K562 (cell line): ENCODE data around the gene SCLT1. TPM values are rescaled to one million over a fixed set of nuclear protein-coding genes. Genes with fewer than 3 reads are reported as not detected.

Experiments
- ATAC-seq: fragments of 200-7000 bp; cut with Tn5 transposase; 3 replicates; pipeline ENCODE4 v1.9.1; 2020; ENCODE audit warnings: moderate library complexity
- BruUV-seq: library from RNA; stranded (reverse); fragments of 400-500 nt; replicated peaks from 2 replicates; lab custom pipeline; 2021; lab: Mats Ljungman, UMichigan
- CTCF ChIA-PET: fragments of 300-600 bp; formaldehyde crosslinking; extraction: SDS; loops from one replicate; lab custom pipeline; 2021; ENCODE audit warnings: low intra/inter-chr PET ratio; lab: Yijun Ruan, JAX
- POLR2A ChIA-PET: fragments of 300-600, 350-650 bp; sonication (Branson Sonifier 250); formaldehyde crosslinking; extraction: SDS; loops from one replicate; lab custom pipeline; 2021; ENCODE audit warnings: antibody characterized with exemption, inconsistent platforms; lab: Yijun Ruan, JAX
- DNase-seq, 4 experiments: peaks; one replicate each; pipeline versions ENCODE4 v3.0.0 to v3.0.0-alpha.2; 2011 to 2018; ENCODE audit warnings: low spot score in 3 of 4, mixed read lengths in 3 of 4; ENCODE audit errors: extremely low read depth in 1 of 4
- FAIRE-seq: peaks from 2 replicates; lab custom pipeline; 2011; peaks lifted over from hg19 to GRCh38; lab: Jason Lieb, UNC
- H2AFZ ChIP-seq: 2 replicates; pipeline ENCODE4 v1.6.0; 2011; ENCODE audit warnings: low read depth, low read length, control low read depth, inconsistent platforms
- H3K27ac ChIP-seq: fragments of 200-600 bp; 3 replicates; pipeline ENCODE4 v1.8.0; 2011; ENCODE audit warnings: low read depth, mild to moderate bottlenecking, control low read depth, inconsistent platforms, low read length, moderate library complexity, mixed read lengths; ENCODE audit errors: extremely low read depth
- H3K27me3 ChIP-seq, 2 experiments: fragments of 300-600 bp in 1 of 2; 2 replicates in 1 of 2; 3 replicates in 1 of 2; pipeline versions ENCODE4 v1.6.0 to v1.8.0; 2011; ENCODE audit warnings: inconsistent platforms in 2 of 2, low read length in 2 of 2, mild to moderate bottlenecking in 1 of 2, mixed read lengths in 1 of 2, moderate library complexity in 1 of 2; ENCODE audit not compliant: control insufficient read depth in 2 of 2, insufficient read depth in 2 of 2
- H3K36me3 ChIP-seq: fragments of 300-600 bp; 3 replicates; pipeline ENCODE4 v1.8.0; 2011; ENCODE audit warnings: mild to moderate bottlenecking, low read length, inconsistent platforms; ENCODE audit not compliant: control insufficient read depth, insufficient read depth
- H3K4me1 ChIP-seq, 2 experiments: fragments of 200-600 bp in 1 of 2; replicated peaks in 1 of 2; 2 replicates in 1 of 2; 3 replicates in 1 of 2; pipeline versions ENCODE4 v1.5.1 to v1.8.0; 2011; ENCODE audit warnings: inconsistent platforms in 2 of 2, low read length in 2 of 2, mild to moderate bottlenecking in 1 of 2, mixed read lengths in 1 of 2, moderate library complexity in 1 of 2; ENCODE audit not compliant: control insufficient read depth in 2 of 2, insufficient read depth in 2 of 2
- H3K4me2 ChIP-seq: 2 replicates; pipeline ENCODE4 v1.6.1; 2011; ENCODE audit warnings: low read length, control low read depth, inconsistent platforms, mixed read lengths; ENCODE audit not compliant: insufficient read depth
- H3K4me3 ChIP-seq: fragments of 200-600 bp; sonication (generic), shearing (Covaris generic); 2 replicates; pipeline ENCODE4 v1.5.1; 2016; ENCODE audit warnings: control low read depth, inconsistent platforms
- H3K79me2 ChIP-seq: fragments of 200-600 bp; 3 replicates; pipeline ENCODE4 v1.8.0; 2011; ENCODE audit warnings: low read length, inconsistent platforms; ENCODE audit not compliant: control insufficient read depth, insufficient read depth
- H3K9ac ChIP-seq, 2 experiments: 2 replicates each; pipeline versions ENCODE4 v1.6.0 to v1.6.1; 2011; ENCODE audit warnings: low read depth in 2 of 2, low read length in 2 of 2, control low read depth in 1 of 2, inconsistent platforms in 1 of 2, mild to moderate bottlenecking in 1 of 2, mixed read lengths in 1 of 2; ENCODE audit not compliant: insufficient read depth in 1 of 2
- H3K9me1 ChIP-seq: one replicate; pipeline ENCODE4 v1.6.0; 2011; ENCODE audit warnings: inconsistent platforms, mild to moderate bottlenecking, low read length, moderate library complexity; ENCODE audit not compliant: control insufficient read depth, insufficient read depth
- H3K9me3 ChIP-seq: replicated peaks from 2 replicates; pipeline ENCODE4 v1.5.1; 2011; ENCODE audit warnings: low read depth, low read length, inconsistent platforms; ENCODE audit not compliant: control insufficient read depth, insufficient read depth
- H4K20me1 ChIP-seq: replicated peaks from 2 replicates; pipeline ENCODE4 v1.6.1; 2011; ENCODE audit warnings: low read length, inconsistent platforms, mixed read lengths; ENCODE audit not compliant: control insufficient read depth, insufficient read depth
- CBFA2T3 ChIP-seq: fragments of 450-650 bp; IDR thresholded peaks from 2 replicates; pipeline ENCODE4 v1.6.1; 2017
- MTF1 ChIP-seq: fragments of 250-450 bp; sonication (Bioruptor Pico); IDR thresholded peaks from 2 replicates; pipeline ENCODE4 v1.9.0; 2021; ENCODE audit warnings: moderate library complexity, mild to moderate bottlenecking, inconsistent platforms, borderline replicate concordance
- NFIC ChIP-seq: fragments of 450-650 bp; IDR thresholded peaks from 2 replicates; pipeline ENCODE4 v1.6.1; 2017; ENCODE audit warnings: mild to moderate bottlenecking, inconsistent platforms
- RAD51 ChIP-seq: fragments of 450-650 bp; IDR thresholded peaks from 2 replicates; pipeline ENCODE4 v1.7.1; 2016; ENCODE audit warnings: low read depth, mild to moderate bottlenecking, borderline replicate concordance
- SRSF3 ChIP-seq: fragments of 200-400 bp; formaldehyde crosslinking; IDR thresholded peaks from 2 replicates; pipeline ENCODE4 v1.6.1; 2016; ENCODE audit warnings: mild to moderate bottlenecking, low read length, moderate library complexity; ENCODE audit not compliant: insufficient read depth
- WGBS: fragments of 100-300 bp; shearing (Covaris generic); methylation state at CpG from one replicate; pipeline ENCODE4 v1.1.6; 2016; ENCODE audit warnings: low coverage, mixed read lengths; ENCODE audit not compliant: insufficient coverage; ENCODE audit errors: missing lambda C conversion rate; 5-methylcytosine and 5-hydroxymethylcytosine counted together
- in situ Hi-C: fragments of 300-500 bp; cut with MboI; formaldehyde crosslinking; loops from 4 replicates; pipeline ENCODE4 v1.15.0; 2018; ENCODE audit warnings: inconsistent platforms, mixed read lengths
- intact Hi-C: fragments of 100-400 bp; cut with micrococcal nuclease; formaldehyde crosslinking; loops from 2 replicates; pipeline ENCODE4 v1.14.2; 2022
- polyA plus RNA-seq, 8 experiments: library from polyadenylated mRNA; depleted of rRNA in 4 of 8; stranded (reverse) in 5 of 8; unstranded in 3 of 8; fragments of >200 nt; fragmentation: Nextera tagmentation in 2 of 8; fragmentation: Illumina TruSeq in 1 of 8; extraction: Ambion mirVana in 2 of 8; extraction: Trizol in 1 of 8; gene quantifications; 2 replicates each; pipeline versions ENCODE4 v1.2.1 to v1.2.3, GENCODE V29; 2011 to 2014; ENCODE audit warnings: inconsistent platforms in 1 of 8, missing spikeins in 1 of 8
- total RNA-seq, 7 experiments: library from RNA; depleted of rRNA in 6 of 7; stranded (reverse); fragments of >200 nt in 6 of 7; fragmentation: Illumina TruSeq in 2 of 7; extraction: Trizol in 2 of 7; gene quantifications; 2 replicates each; pipeline versions ENCODE4 v1.2.1 to v1.2.3, GENCODE V29; 2011 to 2021; ENCODE audit warnings: low replicate concordance in 1 of 7
- TF ChIP-seq, protein P1 (sequence below), 3 experiments: IDR thresholded peaks in 2 of 3; conservative IDR thresholded peaks in 1 of 3; 2 replicates each; pipeline ENCODE4 v1.5.1; 2011 to 2012; ENCODE audit warnings: low read length in 3 of 3, mild to moderate bottlenecking in 3 of 3, control low read depth in 2 of 3, improper control_type of control experiment in 1 of 3, inconsistent platforms in 1 of 3, low read depth in 1 of 3, mixed read lengths in 1 of 3, moderate library complexity in 1 of 3; ENCODE audit not compliant: insufficient read depth in 2 of 3
- TF ChIP-seq, protein P2 (sequence below): sonication (generic); IDR thresholded peaks from 2 replicates; pipeline ENCODE4 v1.6.1; 2016
- TF ChIP-seq, protein P3 (sequence below): fragments of 450-650 bp; formaldehyde crosslinking; IDR thresholded peaks from 2 replicates; pipeline ENCODE4 v1.4.0; 2022; ENCODE audit warnings: missing genetic modification characterization

Gene SCLT1
- total and polyA plus RNA-seq, 9 of the 15 experiments (the other 6 are each of a cell fraction or from before 2014, with no cell fraction given) = 8.0 to 31.9 (median 24.2) TPM

DNA sequence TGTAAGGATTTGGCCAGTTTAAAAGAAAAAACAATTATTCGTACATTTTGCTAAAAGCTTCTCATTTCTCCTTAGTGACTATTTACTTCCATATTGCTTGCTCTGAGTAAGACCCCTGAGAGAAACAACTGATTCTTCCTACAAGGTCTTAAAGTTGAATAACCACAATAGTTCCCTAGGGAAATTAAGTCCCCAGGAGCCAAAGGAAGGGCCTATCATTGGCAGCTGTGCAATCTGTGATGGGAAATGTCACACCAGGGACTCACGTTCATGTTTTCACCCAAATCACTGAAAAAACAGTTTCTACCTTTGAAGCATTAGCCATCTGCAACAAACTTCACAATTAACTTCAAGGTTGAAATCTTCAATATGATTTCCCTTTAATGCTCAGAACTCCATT lies 217.1 kb downstream of the SCLT1 start:
- H3K9me1 ChIP-seq = no peaks in the 10 kb centered on the region
- TF ChIP-seq, protein P1, sequence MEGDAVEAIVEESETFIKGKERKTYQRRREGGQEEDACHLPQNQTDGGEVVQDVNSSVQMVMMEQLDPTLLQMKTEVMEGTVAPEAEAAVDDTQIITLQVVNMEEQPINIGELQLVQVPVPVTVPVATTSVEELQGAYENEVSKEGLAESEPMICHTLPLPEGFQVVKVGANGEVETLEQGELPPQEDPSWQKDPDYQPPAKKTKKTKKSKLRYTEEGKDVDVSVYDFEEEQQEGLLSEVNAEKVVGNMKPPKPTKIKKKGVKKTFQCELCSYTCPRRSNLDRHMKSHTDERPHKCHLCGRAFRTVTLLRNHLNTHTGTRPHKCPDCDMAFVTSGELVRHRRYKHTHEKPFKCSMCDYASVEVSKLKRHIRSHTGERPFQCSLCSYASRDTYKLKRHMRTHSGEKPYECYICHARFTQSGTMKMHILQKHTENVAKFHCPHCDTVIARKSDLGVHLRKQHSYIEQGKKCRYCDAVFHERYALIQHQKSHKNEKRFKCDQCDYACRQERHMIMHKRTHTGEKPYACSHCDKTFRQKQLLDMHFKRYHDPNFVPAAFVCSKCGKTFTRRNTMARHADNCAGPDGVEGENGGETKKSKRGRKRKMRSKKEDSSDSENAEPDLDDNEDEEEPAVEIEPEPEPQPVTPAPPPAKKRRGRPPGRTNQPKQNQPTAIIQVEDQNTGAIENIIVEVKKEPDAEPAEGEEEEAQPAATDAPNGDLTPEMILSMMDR (IDR thresholded peaks at IDR 0.05 in 2 of 3, conservative IDR thresholded peaks at IDR 0.05 in 1 of 3; ENCODE audit: insufficient read depth in 2 of 3, low read depth in 1 of 3, low read length in 3 of 3) = no peak
- TF ChIP-seq MTF1 (CRISPR knock-in tag) = no peak
- TF ChIP-seq, protein P2, sequence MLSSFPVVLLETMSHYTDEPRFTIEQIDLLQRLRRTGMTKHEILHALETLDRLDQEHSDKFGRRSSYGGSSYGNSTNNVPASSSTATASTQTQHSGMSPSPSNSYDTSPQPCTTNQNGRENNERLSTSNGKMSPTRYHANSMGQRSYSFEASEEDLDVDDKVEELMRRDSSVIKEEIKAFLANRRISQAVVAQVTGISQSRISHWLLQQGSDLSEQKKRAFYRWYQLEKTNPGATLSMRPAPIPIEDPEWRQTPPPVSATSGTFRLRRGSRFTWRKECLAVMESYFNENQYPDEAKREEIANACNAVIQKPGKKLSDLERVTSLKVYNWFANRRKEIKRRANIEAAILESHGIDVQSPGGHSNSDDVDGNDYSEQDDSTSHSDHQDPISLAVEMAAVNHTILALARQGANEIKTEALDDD = no peak
- no peak for TF ChIP-seq RAD51
- no peak for TF ChIP-seq SRSF3
- no peak for TF ChIP-seq CBFA2T3
- TF ChIP-seq, protein P3, sequence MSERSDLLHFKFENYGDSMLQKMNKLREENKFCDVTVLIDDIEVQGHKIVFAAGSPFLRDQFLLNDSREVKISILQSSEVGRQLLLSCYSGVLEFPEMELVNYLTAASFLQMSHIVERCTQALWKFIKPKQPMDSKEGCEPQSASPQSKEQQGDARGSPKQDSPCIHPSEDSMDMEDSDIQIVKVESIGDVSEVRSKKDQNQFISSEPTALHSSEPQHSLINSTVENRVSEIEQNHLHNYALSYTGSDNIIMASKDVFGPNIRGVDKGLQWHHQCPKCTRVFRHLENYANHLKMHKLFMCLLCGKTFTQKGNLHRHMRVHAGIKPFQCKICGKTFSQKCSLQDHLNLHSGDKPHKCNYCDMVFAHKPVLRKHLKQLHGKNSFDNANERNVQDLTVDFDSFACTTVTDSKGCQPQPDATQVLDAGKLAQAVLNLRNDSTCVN (CRISPR knock-in tag) = no peak
- no peak for TF ChIP-seq NFIC
- no peaks in the 10 kb centered on the region for H4K20me1 ChIP-seq
- no peaks in the 10 kb centered on the region for H3K4me1 ChIP-seq
- FAIRE-seq (no peak), ATAC-seq (no peak), DNase-seq (no peak)
- intact Hi-C loops (loop anchor here (10.0 kb wide), 1 partner anchor 219 kb away; the partner anchor contains the start of genes C4orf33 and SCLT1), in situ Hi-C loops (no loop called here)
- H3K4me3 ChIP-seq = no peak overlapping the region
- no peaks in the 10 kb centered on the region for H3K9me3 ChIP-seq
- ChIA-PET POLR2A (interaction anchor here (0.6 to 0.9 kb wide), 2 partner anchors 10 to 37 kb away, joined by 3 read pairs; no protein-coding TSS in a partner anchor), CTCF (no interaction called here)
- no peak overlapping the region for H3K27ac ChIP-seq
- BruUV-seq = no TSS peak
- no peak overlapping the region for H3K9ac ChIP-seq
- 63% methylated on average over 2 of the region's 2 CpGs for WGBS
- no peak overlapping the region for H2AFZ ChIP-seq
- no peak overlapping the region for H3K4me2 ChIP-seq
- no peaks in the 10 kb centered on the region for H3K79me2 ChIP-seq
- H3K27me3 ChIP-seq = no peaks in the 10 kb centered on the region
- peaks cover 31% of the 10 kb centered on the region; the same call in 1 of the 3 replicates for H3K36me3 ChIP-seq
